Mucosa of descending colon (tissue), 3 donors: Measurements from ENCODE around the gene ATP8A1. TPM values are rescaled to one million over a fixed set of nuclear protein-coding genes. Genes with fewer than 3 reads are reported as not detected.

Source experiments
- ATAC-seq: fragments of 200-7000 bp; cut with Tn5 transposase; one replicate; pipeline ENCODE4 v1.9.1; 2020; ENCODE audit warnings: mild to moderate bottlenecking, moderate library complexity
- DNase-seq, 3 donors: peaks; one replicate each; pipeline ENCODE4 v3.0.0-alpha.2; 2020
- H3K36me3 ChIP-seq: fragments of 200-600 bp; one replicate; pipeline ENCODE4 v1.8.0; 2021; ENCODE audit warnings: low read depth, mild to moderate bottlenecking
- H3K4me1 ChIP-seq: fragments of 200-600 bp; one replicate; pipeline ENCODE4 v1.8.0; 2021; ENCODE audit warnings: low read depth, mild to moderate bottlenecking
- H3K4me3 ChIP-seq: fragments of 200-600 bp; one replicate; pipeline ENCODE4 v1.8.0; 2021; ENCODE audit warnings: mild to moderate bottlenecking
- H3K9me3 ChIP-seq: fragments of 200-600 bp; one replicate; pipeline ENCODE4 v1.8.0; 2021; ENCODE audit warnings: mild to moderate bottlenecking
- intact Hi-C, 2 donors: fragments of 100-400 bp; cut with DNase I in 1 of 2; cut with micrococcal nuclease in 1 of 2; formaldehyde crosslinking; loops; one replicate each; pipeline versions ENCODE4 v1.11.0 to v1.11.1; 2022; cut with DNase I, micrococcal nuclease
- total RNA-seq, 3 donors: library from RNA; stranded (reverse); fragmentation: NEBNext Ultra II Directional in 2 of 3; extraction: Animal tissue kit (Norgen Biotek cat#: 25700) in 2 of 3; gene quantifications; one replicate each; pipeline versions ENCODE4 v1.2.1 to v1.2.4, GENCODE V29; 2021 to 2023
- TF ChIP-seq, protein P1 (sequence below): fragments of 200-600 bp; IDR thresholded peaks from one replicate; pipeline ENCODE4 v1.8.0; 2022; ENCODE audit warnings: antibody characterized with exemption, mild to moderate bottlenecking
- donor health status: DM: no; HTN: no; CAD: no; lungs with moderate emphysema.
- donor health status: DM: no; HTN: no; CAD: no.
- donor health status: DM: no; HTN: yes; CAD: no.

The ATP8A1 gene
- total RNA-seq, 3 donors from 2014 or later = 40.3 to 92.0 (median 41.1) TPM

GRCh38 chr4:42397635-42398170, 259.2 kb downstream of the ATP8A1 start:
- intact Hi-C loops = no loop called here
- ATAC-seq (peak; percentile 42), DNase-seq (peak in 2 of 3 donors; percentile 34 to 42)
- no peak overlapping the region for H3K4me3 ChIP-seq
- no peaks in the 10 kb centered on the region for H3K9me3 ChIP-seq
- no peaks in the 10 kb centered on the region for H3K36me3 ChIP-seq
- TF ChIP-seq, protein P1, sequence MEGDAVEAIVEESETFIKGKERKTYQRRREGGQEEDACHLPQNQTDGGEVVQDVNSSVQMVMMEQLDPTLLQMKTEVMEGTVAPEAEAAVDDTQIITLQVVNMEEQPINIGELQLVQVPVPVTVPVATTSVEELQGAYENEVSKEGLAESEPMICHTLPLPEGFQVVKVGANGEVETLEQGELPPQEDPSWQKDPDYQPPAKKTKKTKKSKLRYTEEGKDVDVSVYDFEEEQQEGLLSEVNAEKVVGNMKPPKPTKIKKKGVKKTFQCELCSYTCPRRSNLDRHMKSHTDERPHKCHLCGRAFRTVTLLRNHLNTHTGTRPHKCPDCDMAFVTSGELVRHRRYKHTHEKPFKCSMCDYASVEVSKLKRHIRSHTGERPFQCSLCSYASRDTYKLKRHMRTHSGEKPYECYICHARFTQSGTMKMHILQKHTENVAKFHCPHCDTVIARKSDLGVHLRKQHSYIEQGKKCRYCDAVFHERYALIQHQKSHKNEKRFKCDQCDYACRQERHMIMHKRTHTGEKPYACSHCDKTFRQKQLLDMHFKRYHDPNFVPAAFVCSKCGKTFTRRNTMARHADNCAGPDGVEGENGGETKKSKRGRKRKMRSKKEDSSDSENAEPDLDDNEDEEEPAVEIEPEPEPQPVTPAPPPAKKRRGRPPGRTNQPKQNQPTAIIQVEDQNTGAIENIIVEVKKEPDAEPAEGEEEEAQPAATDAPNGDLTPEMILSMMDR = no peak
- peaks cover 30% of the 10 kb centered on the region for H3K4me1 ChIP-seq

- intact Hi-C loops = no loop called here
- TF ChIP-seq, protein P1 = no peak
Measured at GRCh38 chr4:42396752-42397634, 259.9 kb downstream of the ATP8A1 start, which contains the start of gene SHISA3. SHISA3 (plus strand) TSS chr4:42397488; CDS start chr4:42398057, 569 bp downstream.

DNA sequence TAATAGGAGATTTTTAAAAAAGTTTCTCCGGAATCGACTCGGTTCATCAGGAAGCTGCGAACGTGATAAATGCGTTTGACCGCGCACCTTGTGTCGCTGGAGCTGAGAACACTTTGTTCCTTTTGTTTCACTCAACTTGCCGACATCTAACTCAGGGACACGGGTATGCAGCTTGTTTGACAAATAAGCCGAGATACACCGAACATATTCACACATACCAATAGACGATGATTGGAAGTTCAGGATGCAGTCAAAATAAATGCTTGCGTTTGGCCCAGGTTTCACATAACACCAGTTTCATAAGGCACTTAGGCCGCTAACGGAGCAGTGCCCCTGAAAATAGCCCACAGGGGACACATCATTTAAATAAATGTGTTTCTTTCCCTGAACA, 260.5 kb downstream of the ATP8A1 start:
- TF ChIP-seq, protein P1 = no peak
- ATAC-seq (no peak), DNase-seq (no peak)
- Histone ChIP-seq H3K4me1 (peaks cover 30% of the 10 kb centered on the region), H3K36me3 (no peaks in the 10 kb centered on the region), H3K4me3 (no peak overlapping the region), H3K9me3 (no peaks in the 10 kb centered on the region)
- intact Hi-C loops = no loop called here

More at GRCh38 chr4:42396752-42397634, 259.9 kb downstream of the ATP8A1 start, which contains the start of gene SHISA3:
- no peak within 1 kb of the TSS for H3K4me3 ChIP-seq
- H3K4me1 ChIP-seq = peaks cover 30% of the 10 kb centered on the region
- ATAC-seq = peak; percentile 54
- H3K9me3 ChIP-seq = no peaks in the 10 kb centered on the region
- peak in 2 of 3 donors; percentile 13 to 32 for DNase-seq
- no peaks in the 10 kb centered on the region for H3K36me3 ChIP-seq

- H3K4me3 ChIP-seq = no peak overlapping the region
- intact Hi-C loops = no loop called here
- no peaks in the 10 kb centered on the region for H3K36me3 ChIP-seq
- H3K4me1 ChIP-seq = peaks cover 30% of the 10 kb centered on the region
- DNase-seq (no peak), ATAC-seq (no peak)
- TF ChIP-seq, protein P1 = no peak
- H3K9me3 ChIP-seq = no peaks in the 10 kb centered on the region
Measured at GRCh38 chr4:42395595-42395994, 261.3 kb downstream of the ATP8A1 start.

DNA sequence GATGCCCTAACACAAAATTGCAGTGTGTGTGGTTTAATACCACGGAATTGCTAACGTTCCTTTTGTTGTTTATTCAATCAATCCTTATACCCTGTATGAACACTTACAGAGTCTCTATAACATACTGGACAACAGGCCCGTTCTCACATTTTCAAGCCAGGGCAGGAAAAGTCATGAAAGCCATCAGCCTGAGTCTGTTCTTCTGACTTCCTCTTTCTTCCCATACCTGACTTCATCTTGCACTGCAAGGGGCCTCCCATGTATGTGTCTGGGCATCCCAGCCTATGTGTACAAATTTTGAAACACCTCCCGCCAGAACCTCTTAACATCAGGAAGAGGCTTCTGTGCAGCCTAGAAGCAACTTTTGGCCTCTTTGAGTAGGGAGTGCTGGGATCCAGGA, 264.5 kb downstream of the ATP8A1 start:
- peaks cover 10% of the 10 kb centered on the region for H3K4me1 ChIP-seq
- TF ChIP-seq, protein P1 = no peak
- ATAC-seq (no peak), DNase-seq (no peak)
- H3K36me3 ChIP-seq = no peaks in the 10 kb centered on the region
- intact Hi-C loops = no loop called here
- no peaks in the 10 kb centered on the region for H3K9me3 ChIP-seq
- H3K4me3 ChIP-seq = no peak overlapping the region
